HEK293T (cell line): Measurements from ENCODE around the gene KCNH1.

ENCODE experiments used
- CTCF ChIA-PET: fragments of 350-600 bp; formaldehyde crosslinking; extraction: SDS; loops from one replicate; lab custom pipeline; 2021; ENCODE audit warnings: antibody characterized with exemption, inconsistent platforms; lab: Yijun Ruan, JAX
- POLR2A ChIA-PET: fragments of 350-600 bp; formaldehyde crosslinking; extraction: SDS; loops from one replicate; lab custom pipeline; 2020; ENCODE audit warnings: antibody characterized with exemption, inconsistent platforms; lab: Yijun Ruan, JAX
- DNase-seq: peaks from one replicate; pipeline ENCODE4 v3.0.0; 2012; ENCODE audit warnings: mixed read lengths; ENCODE audit errors: extremely low spot score
- ARNT ChIP-seq: fragments of 450-650 bp; IDR thresholded peaks from 2 replicates; pipeline ENCODE4 v1.6.1; 2017; ENCODE audit warnings: mild to moderate bottlenecking
- BHLHE40 ChIP-seq: fragments of 450-650 bp; IDR thresholded peaks from 2 replicates; pipeline ENCODE4 v1.6.1; 2016; ENCODE audit warnings: mild to moderate bottlenecking, moderate library complexity, borderline replicate concordance
- CTBP1 ChIP-seq: fragments of 450-650 bp; IDR thresholded peaks from 2 replicates; pipeline ENCODE4 v1.6.1; 2016; ENCODE audit warnings: borderline replicate concordance
- ELF4 ChIP-seq: fragments of 450-650 bp; IDR thresholded peaks from 2 replicates; pipeline ENCODE4 v1.6.1; 2017; ENCODE audit warnings: antibody characterized with exemption
- FOXA1 ChIP-seq: fragments of 450-650 bp; IDR thresholded peaks from 2 replicates; pipeline ENCODE4 v1.6.1; 2016; ENCODE audit warnings: mild to moderate bottlenecking
- FOXK2 ChIP-seq: fragments of 450-650 bp; IDR thresholded peaks from 2 replicates; pipeline ENCODE4 v1.6.1; 2016; ENCODE audit warnings: mild to moderate bottlenecking
- FOXM1 ChIP-seq: fragments of 450-650 bp; IDR thresholded peaks from 2 replicates; pipeline ENCODE4 v1.6.1; 2017; ENCODE audit warnings: mild to moderate bottlenecking, borderline replicate concordance
- HDGF ChIP-seq: fragments of 450-650 bp; IDR thresholded peaks from 2 replicates; pipeline ENCODE4 v1.6.1; 2017; ENCODE audit warnings: antibody characterized with exemption, borderline replicate concordance
- L3MBTL2 ChIP-seq: fragments of 450-650 bp; conservative IDR thresholded peaks from 2 replicates; pipeline ENCODE4 v1.6.1; 2016; ENCODE audit warnings: mild to moderate bottlenecking
- LEF1 ChIP-seq: fragments of 450-650 bp; IDR thresholded peaks from 2 replicates; pipeline ENCODE4 v1.6.1; 2017; ENCODE audit warnings: mild to moderate bottlenecking, borderline replicate concordance
- NFRKB ChIP-seq: fragments of 450-650 bp; IDR thresholded peaks from 2 replicates; pipeline ENCODE4 v1.6.1; 2016; ENCODE audit warnings: mild to moderate bottlenecking, moderate library complexity
- PKNOX1 ChIP-seq: fragments of 450-650 bp; IDR thresholded peaks from 2 replicates; pipeline ENCODE4 v1.6.1; 2016
- SP1 ChIP-seq: fragments of 450-650 bp; IDR thresholded peaks from 2 replicates; pipeline ENCODE4 v1.6.1; 2017
- SUZ12 ChIP-seq: fragments of 450-650 bp; IDR thresholded peaks from 2 replicates; pipeline ENCODE4 v1.6.1; 2016; ENCODE audit warnings: mild to moderate bottlenecking
- TARDBP ChIP-seq: fragments of 450-650 bp; IDR thresholded peaks from 2 replicates; pipeline ENCODE4 v1.6.1; 2016
- ZNF384 ChIP-seq: fragments of 450-650 bp; IDR thresholded peaks from 2 replicates; pipeline ENCODE4 v1.6.1; 2016

Gene KCNH1

GRCh38 chr1:210819266-210819665 lies 314.7 kb downstream of the KCNH1 start:
- no peak for TF ChIP-seq L3MBTL2
- TF ChIP-seq FOXA1: no peak
- TF ChIP-seq BHLHE40: no peak
- no peak for TF ChIP-seq FOXK2
- TF ChIP-seq NFRKB: no peak
- TF ChIP-seq SP1: no peak
- TF ChIP-seq FOXM1: no peak
- TF ChIP-seq SUZ12: no peak
- no peak for TF ChIP-seq PKNOX1
- TF ChIP-seq LEF1: no peak
- no peak for TF ChIP-seq ELF4
- no peak for TF ChIP-seq ZNF384
- ChIA-PET POLR2A (no interaction called here), CTCF (no interaction called here)
- no peak for DNase-seq

GRCh38 chr1:210817385-210818275 lies 316.3 kb downstream of the KCNH1 start:
- no peak for TF ChIP-seq FOXM1
- TF ChIP-seq PKNOX1: no peak
- no peak for TF ChIP-seq L3MBTL2
- no peak for TF ChIP-seq SP1
- no peak for TF ChIP-seq BHLHE40
- TF ChIP-seq NFRKB: no peak
- TF ChIP-seq FOXK2: no peak
- TF ChIP-seq ELF4: no peak
- TF ChIP-seq ARNT: no peak
- TF ChIP-seq ZNF384: no peak
- no peak for TF ChIP-seq HDGF
- TF ChIP-seq LEF1: no peak
- no peak for TF ChIP-seq TARDBP
- no peak for TF ChIP-seq SUZ12
- TF ChIP-seq CTBP1: no peak
- no peak for TF ChIP-seq FOXA1
- CTCF ChIA-PET: no interaction called here

GRCh38 chr1:210815641-210816550 lies 318.1 kb downstream of the KCNH1 start:
- ChIA-PET POLR2A (no interaction called here), CTCF (no interaction called here)
- DNase-seq: no peak
- TF ChIP-seq SUZ12: no peak
- no peak for TF ChIP-seq FOXK2
- TF ChIP-seq PKNOX1: no peak
- TF ChIP-seq ELF4: no peak
- TF ChIP-seq L3MBTL2: no peak
- TF ChIP-seq CTBP1: no peak
- no peak for TF ChIP-seq SP1
- TF ChIP-seq ZNF384: no peak
- no peak for TF ChIP-seq FOXM1

More at GRCh38 chr1:210817385-210818275, 316.3 kb downstream of the KCNH1 start:
- no peak for DNase-seq
- POLR2A ChIA-PET: interaction anchor here (0.7 kb wide), 1 partner anchor 370 kb away, joined by 3 read pairs; no protein-coding TSS in a partner anchor

- TF ChIP-seq TARDBP (no peak), SP1 (no peak), ELF4 (no peak), FOXK2 (no peak), L3MBTL2 (no peak), FOXM1 (no peak), NFRKB (no peak), LEF1 (no peak), PKNOX1 (no peak), FOXA1 (no peak), ZNF384 (no peak), HDGF (no peak)
- POLR2A ChIA-PET: no interaction called here
- CTCF ChIA-PET: no interaction called here
- DNase-seq: no peak
Observed at GRCh38 chr1:210814382-210815123, 319.4 kb downstream of the KCNH1 start.

GRCh38 chr1:210801501-210801900 lies 332.4 kb downstream of the KCNH1 start:
- no peak for TF ChIP-seq NFRKB
- no peak for TF ChIP-seq TARDBP
- no peak for TF ChIP-seq ARNT
- no peak for TF ChIP-seq ELF4
- TF ChIP-seq LEF1: no peak
- TF ChIP-seq HDGF: no peak
- no peak for TF ChIP-seq FOXA1
- TF ChIP-seq FOXK2: no peak
- no peak for TF ChIP-seq SP1
- TF ChIP-seq CTBP1: no peak
- TF ChIP-seq PKNOX1: no peak
- TF ChIP-seq SUZ12: no peak
- no peak for TF ChIP-seq FOXM1
- TF ChIP-seq L3MBTL2: no peak
- TF ChIP-seq BHLHE40: no peak
- TF ChIP-seq ZNF384: no peak
- POLR2A ChIA-PET: no interaction called here
- CTCF ChIA-PET: interaction anchor here (0.7 kb wide), 1 partner anchor 22 kb away, joined by 4 read pairs; no protein-coding TSS in a partner anchor
- DNase-seq: no peak
